NAMALWA (cell line): Measurements from ENCODE around the gene KCNG2.
"Not testable (repeated sequence)": the region's sequence is repeated elsewhere in the genome, so short reads cannot be mapped to it uniquely, and the experiment has no call there.

Source experiments
- DNase-seq: peaks from one replicate; pipeline ENCODE4 v3.0.0-alpha.2; 2015; ENCODE audit warnings: low spot score

The KCNG2 gene

GRCh38 chr18:79797518-79798345 is at the start of gene KCNG2:
KCNG2 (plus strand) TSS chr18:79797938; CDS start chr18:79863668, 65,730 bp downstream.
- no peak for DNase-seq

- DNase-seq = no peak
Observed at GRCh38 chr18:79748321-79749180, 49.2 kb upstream of the KCNG2 start.

- DNase-seq = no peak
Observed at GRCh38 chr18:79749251-79750191, 48.2 kb upstream of the KCNG2 start.

DNA sequence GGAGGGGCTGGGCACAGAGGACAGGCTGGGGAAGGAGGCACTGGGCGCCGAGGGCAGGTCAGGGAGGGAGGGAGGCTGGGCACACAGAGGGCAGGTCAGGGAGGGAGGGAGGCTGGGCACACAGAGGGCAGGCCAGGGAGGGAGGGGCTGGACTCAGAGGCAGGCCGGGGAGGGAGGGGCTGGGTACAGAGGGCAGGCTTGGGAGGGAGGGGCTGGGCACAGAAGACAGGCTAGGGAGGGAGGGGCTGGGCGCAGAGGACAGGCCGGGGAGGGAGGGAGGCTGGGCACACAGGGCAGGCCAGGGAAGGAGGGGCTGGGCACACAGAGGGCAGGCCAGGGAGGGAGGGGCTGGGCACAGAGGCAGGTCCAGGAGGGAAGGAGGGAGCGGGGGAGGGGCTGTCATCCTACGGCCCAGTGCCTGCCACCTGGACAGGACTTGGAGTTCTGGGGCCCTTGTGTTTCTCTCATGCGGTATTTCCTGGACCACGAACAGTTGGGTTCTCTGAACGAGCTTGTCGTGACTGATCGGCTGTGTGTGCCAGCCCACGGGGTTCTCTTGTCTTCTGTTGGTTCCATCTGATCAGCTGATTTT is 46.7 kb upstream of the KCNG2 start:
- no peak for DNase-seq

- DNase-seq = not testable (repeated sequence)
Observed at GRCh38 chr18:79751918-79752578, 45.7 kb upstream of the KCNG2 start.

DNA sequence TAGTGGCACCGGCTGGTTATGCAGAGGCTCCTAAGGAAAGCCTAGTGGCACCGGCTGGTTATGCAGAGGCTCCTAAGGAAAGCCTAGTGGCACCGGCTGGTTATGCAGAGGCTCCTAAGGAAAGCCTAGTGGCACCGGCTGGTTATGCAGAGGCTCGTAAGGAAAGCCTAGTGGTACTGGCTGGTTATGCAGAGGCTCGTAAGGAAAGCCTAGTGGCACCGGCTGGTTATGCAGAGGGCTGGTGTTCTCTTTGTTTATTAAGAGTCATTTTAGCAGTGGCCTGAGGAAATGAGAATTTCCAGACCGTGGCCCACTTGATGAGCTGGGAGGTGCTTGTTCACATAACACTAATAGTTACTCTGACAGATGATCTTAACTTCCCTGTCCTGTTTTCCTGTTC is 44.8 kb upstream of the KCNG2 start:
- DNase-seq = not testable (repeated sequence)

GRCh38 chr18:79753391-79753851 is 44.3 kb upstream of the KCNG2 start:
- no peak for DNase-seq

- DNase-seq = no peak
Observed at GRCh38 chr18:79754022-79754761, 43.5 kb upstream of the KCNG2 start.

DNA sequence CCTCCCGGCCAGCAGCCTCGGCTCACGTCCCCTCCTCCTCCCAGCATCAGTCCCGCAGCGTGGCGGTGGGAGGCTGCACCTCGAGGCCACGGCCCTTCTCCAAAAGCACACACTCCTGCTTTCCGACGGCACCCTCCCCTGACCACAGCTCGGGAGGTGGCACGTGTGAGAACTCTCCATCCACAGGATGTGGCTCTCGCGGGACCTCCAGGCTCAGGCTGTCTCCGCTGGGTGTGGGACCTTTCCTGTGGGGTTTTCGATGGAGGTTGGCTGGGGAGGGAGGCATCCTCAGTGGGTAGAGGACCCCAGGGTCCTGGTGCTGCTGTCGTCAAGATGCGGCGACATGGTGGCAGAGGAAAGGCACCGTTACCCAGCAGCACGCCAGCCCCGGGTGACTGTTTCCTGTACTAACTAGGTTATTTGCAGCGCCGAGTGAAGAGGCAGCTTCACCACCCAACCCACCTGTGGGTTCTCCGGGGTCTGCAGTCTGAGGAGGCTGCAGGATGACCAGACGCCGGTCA is 42.8 kb upstream of the KCNG2 start:
- DNase-seq = no peak

DNA sequence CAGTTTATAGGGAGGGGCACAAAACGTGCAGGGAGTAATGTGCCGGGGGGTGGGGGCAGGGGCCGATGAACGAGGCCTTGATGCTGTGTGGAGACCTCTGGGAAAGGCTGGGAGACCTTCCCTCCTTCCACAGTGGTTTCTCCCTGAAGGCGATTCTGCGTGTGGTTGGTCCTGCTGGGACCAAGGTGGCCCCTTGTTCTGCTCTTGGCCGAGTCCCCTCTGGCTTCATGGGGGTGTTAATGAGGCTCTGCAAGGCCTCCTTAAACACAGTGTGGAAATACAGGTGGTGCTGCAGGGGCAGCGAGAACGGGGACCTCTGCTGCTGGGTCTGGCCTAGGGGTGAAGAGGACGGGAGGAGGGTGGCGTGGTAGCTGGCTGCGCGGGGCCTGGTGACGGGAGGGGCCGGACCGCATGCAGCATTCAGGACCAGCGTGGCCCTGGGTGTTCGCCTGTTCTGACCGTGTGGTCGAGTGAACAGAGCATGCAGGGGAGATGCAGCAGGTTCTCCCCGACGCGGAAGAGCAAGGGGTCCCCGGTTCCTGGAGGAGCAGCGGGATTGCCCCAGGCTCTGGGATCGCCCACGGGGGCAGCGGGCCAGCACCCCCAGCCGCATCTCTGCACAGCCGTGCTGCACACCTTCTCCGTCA is 42.1 kb upstream of the KCNG2 start:
- no peak for DNase-seq

- DNase-seq = no peak
Observed at GRCh38 chr18:79756143-79756500, 41.6 kb upstream of the KCNG2 start.

- no peak for DNase-seq
Observed at GRCh38 chr18:79756826-79757225, 40.9 kb upstream of the KCNG2 start.

GRCh38 chr18:79760348-79760747 is 37.4 kb upstream of the KCNG2 start:
- no peak for DNase-seq

- no peak for DNase-seq
Observed at GRCh38 chr18:79760881-79761280, 36.9 kb upstream of the KCNG2 start.

DNA sequence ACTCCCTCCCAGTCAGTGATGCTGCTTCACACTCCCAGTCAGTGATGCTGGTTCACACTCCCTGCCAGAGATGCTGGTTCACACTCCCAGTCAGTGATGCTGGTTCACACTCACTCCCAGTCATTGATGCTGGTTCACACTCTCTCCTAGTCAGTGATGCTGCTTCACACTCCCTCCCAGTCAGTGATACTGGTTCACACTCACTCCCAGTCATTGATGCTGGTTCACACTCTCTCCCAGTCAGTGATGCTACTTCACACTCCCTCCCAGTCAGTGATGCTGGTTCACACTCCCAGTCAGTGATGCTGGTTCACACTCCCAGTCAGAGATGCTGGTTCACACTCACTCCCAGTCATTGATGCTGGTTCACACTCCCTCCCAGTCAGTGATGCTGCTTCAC is 34.3 kb upstream of the KCNG2 start:
- no peak for DNase-seq

- DNase-seq = no peak
Observed at GRCh38 chr18:79764131-79764530, 33.6 kb upstream of the KCNG2 start.

DNA sequence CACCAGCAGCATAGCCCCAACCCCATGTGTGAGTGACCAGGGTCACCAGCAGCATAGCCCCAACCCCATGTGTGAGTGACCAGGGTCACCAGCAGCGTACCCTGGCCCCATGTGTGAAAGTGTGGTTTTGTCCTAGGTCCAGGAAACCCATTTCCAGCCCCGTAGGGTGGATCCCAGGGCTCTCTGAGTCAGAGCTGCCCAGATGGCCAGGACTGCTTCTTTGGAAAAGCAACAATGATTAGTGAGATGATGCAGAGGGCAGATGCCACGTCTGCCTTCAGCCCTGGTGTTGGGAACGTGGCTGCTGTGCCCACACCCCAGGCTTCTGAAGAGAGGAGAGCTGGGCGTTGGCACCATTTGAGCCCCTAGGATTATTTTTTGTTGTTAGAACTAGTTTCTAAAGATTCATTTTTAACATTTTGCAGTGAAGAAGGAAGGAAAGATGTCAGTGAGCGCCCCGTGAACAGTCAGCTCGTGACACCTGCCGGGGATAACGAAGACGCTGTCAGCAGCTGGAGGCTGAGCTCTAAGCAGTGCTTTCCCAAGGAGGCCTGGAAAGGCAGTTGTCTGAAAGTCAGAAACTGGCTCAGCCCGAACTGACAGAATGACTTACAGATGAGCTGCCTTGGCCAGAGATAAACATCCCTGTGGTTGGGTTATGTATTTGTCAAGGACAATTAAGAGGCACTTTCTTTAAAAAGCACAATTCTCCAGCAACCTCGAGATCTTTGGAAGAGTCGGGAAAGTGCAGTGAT is 32.1 kb upstream of the KCNG2 start:
- DNase-seq = no peak

DNA sequence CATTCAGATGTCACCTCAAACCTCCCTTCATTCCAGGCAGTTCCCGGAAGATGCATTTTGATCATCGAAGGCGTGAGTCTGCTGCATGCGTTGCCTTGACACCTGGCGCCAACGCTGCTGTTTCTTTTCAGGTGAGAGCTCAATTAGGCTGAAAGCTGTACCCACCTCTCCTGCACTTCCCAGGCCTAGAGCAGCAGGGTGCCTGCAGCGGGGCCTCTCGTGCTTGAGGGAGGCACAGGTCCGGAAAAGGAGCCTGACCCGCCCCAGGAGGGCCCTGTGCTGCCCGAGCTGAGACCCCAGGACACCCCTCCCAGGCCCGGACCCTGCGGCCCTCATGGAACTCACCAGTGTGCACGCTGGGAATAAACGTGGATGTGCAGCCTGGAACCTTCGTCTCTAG is 31.4 kb upstream of the KCNG2 start:
- no peak for DNase-seq

DNA sequence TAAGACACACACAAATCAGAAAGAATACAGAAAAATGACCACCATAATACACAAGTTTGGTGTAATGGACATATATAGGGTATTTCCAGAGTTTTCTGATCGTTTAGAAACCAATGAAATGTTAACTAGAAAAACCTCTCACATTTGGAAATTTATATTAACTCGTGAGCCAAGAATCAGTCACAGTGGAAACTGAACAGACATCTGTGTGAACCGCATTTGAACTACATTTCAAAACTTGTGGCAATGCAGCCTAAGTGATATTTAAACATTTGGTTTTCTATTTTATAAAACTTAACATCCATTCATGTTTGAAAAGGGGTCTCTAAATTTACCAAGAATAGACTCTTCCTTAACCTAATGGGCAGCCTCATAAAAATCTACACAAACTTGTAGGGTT is 29.0 kb upstream of the KCNG2 start:
- no peak for DNase-seq
